ENCODE results near the gene IL16.

Gene IL16

GRCh38 chr15:81280696-81281455 lies 84.2 kb downstream of the IL16 start:
- Histone ChIP-seq H4K20me1 (no peaks in the 10 kb centered on the region), H3K36me3 (peaks cover 0 to 15% (median 0%) of the 10 kb centered on the region in 11 experiments; a peak in 4 of 22 replicates), H3K4me1 (peaks cover 42 to 57% (median 47%) of the 10 kb centered on the region in 10 experiments), H3K4me3 (no peak overlapping the region), H3K9me3 (replicated peaks in 1 of 11) (peaks cover 26 to 35% (median 28%) of the 10 kb centered on the region in 11 experiments), H3K27ac (peak overlapping the region in 2 of 11 experiments; percentile 13; a peak in 2 of 22 replicates), H3K27me3 (no peaks in the 10 kb centered on the region), H3K9ac (no peak overlapping the region), H3K4me2 (peak overlapping the region in 9 of 11 experiments; percentile 1 to 67 (median 43); a peak in 11 of 22 replicates)
- no peak for TF ChIP-seq Cebpa-rat (IDR thresholded peaks at IDR 0.05)

- Histone ChIP-seq H3K9me3 (replicated peaks in 1 of 11) (peaks cover 23 to 35% (median 25%) of the 10 kb centered on the region in 11 experiments), H3K27me3 (no peaks in the 10 kb centered on the region), H3K9ac (no peak overlapping the region), H3K4me3 (no peak overlapping the region), H3K36me3 (peaks cover 0 to 15% (median 0%) of the 10 kb centered on the region in 11 experiments; a peak in 4 of 22 replicates), H3K4me1 (peaks cover 43 to 57% (median 47%) of the 10 kb centered on the region in 10 experiments), H4K20me1 (no peaks in the 10 kb centered on the region), H3K27ac (peak overlapping the region in 2 of 11 experiments; percentile 13; a peak in 3 of 22 replicates), H3K4me2 (peak overlapping the region in 10 of 11 experiments; percentile 13 to 67 (median 32); a peak in 17 of 22 replicates)
- no peak for TF ChIP-seq Cebpa-rat (IDR thresholded peaks at IDR 0.05)
Observed at GRCh38 chr15:81281456-81281735, 84.7 kb downstream of the IL16 start.

GRCh38 chr15:81281766-81282605 lies 85.3 kb downstream of the IL16 start:
- no peaks in the 10 kb centered on the region for H3K27me3 ChIP-seq
- H3K27ac ChIP-seq = peak overlapping the region in 3 of 11 experiments; percentile 10 to 30 (median 26); a peak in 2 of 22 replicates
- peaks cover 49 to 60% (median 52%) of the 10 kb centered on the region in 10 experiments for H3K4me1 ChIP-seq

GRCh38 chr15:81282606-81282895 lies 85.9 kb downstream of the IL16 start:
- Histone ChIP-seq H3K27ac (0 out of 22 replicates have a peak overlapping the region, but pooled peaks of 2 of the 11 experiments have one; percentile 22 to 26), H3K9me3 (replicated peaks in 1 of 11) (peaks cover 11 to 31% (median 13%) of the 10 kb centered on the region in 11 experiments), H3K36me3 (peaks cover 0 to 9% (median 0%) of the 10 kb centered on the region in 11 experiments; a peak in 3 of 22 replicates), H3K4me1 (peaks cover 55 to 66% (median 58%) of the 10 kb centered on the region in 10 experiments), H4K20me1 (no peaks in the 10 kb centered on the region), H3K9ac (no peak overlapping the region), H3K27me3 (no peaks in the 10 kb centered on the region), H3K4me3 (no peak overlapping the region), H3K4me2 (peak overlapping the region in 5 of 11 experiments; percentile 19 to 65 (median 38); a peak in 6 of 22 replicates)
- TF ChIP-seq Cebpa-rat (IDR thresholded peaks at IDR 0.05) = no peak

More at GRCh38 chr15:81281766-81282605, 85.3 kb downstream of the IL16 start:
- TF ChIP-seq Cebpa-rat (IDR thresholded peaks at IDR 0.05) = no peak
- H3K9me3 ChIP-seq (replicated peaks in 1 of 11) = peaks cover 17 to 31% (median 19%) of the 10 kb centered on the region in 11 experiments
- H3K4me2 ChIP-seq = peak overlapping the region; percentile 13 to 67 (median 30); a peak in 20 of 22 replicates
- no peak overlapping the region for H3K4me3 ChIP-seq
- peaks cover 0 to 14% (median 0%) of the 10 kb centered on the region in 11 experiments; a peak in 4 of 22 replicates for H3K36me3 ChIP-seq
- H4K20me1 ChIP-seq = no peaks in the 10 kb centered on the region
- 0 out of 22 replicates have a peak overlapping the region, but pooled peaks of 1 of the 11 experiments have one; percentile 8 for H3K9ac ChIP-seq

GRCh38 chr15:81282911-81283310 lies 86.2 kb downstream of the IL16 start:
- Histone ChIP-seq H3K9ac (no peak overlapping the region), H3K27me3 (no peaks in the 10 kb centered on the region), H3K9me3 (replicated peaks in 1 of 11) (peaks cover 8 to 31% (median 10%) of the 10 kb centered on the region in 11 experiments; a peak in 21 of 22 replicates), H4K20me1 (no peaks in the 10 kb centered on the region), H3K4me2 (peak overlapping the region in 3 of 11 experiments; percentile 38 to 65 (median 47); a peak in 4 of 22 replicates), H3K27ac (peak overlapping the region in 2 of 11 experiments; percentile 22 to 26; a peak in 2 of 22 replicates), H3K4me1 (peaks cover 58 to 70% (median 62%) of the 10 kb centered on the region in 10 experiments), H3K4me3 (no peak overlapping the region), H3K36me3 (0 out of 22 replicates have a peak, but pooled peaks cover 0 to 6% (median 0%) of the 10 kb centered on the region in 11 experiments)
- no peak for TF ChIP-seq Cebpa-rat (IDR thresholded peaks at IDR 0.05)

- H4K20me1 ChIP-seq = no peaks in the 10 kb centered on the region
- peak overlapping the region; percentile 6 to 83 (median 77); a peak in 15 of 22 replicates for H3K27ac ChIP-seq
- peaks cover 0 to 33% (median 2%) of the 10 kb centered on the region in 11 experiments; a peak in 6 of 22 replicates for H3K9me3 ChIP-seq (replicated peaks in 1 of 11)
- peak overlapping the region; percentile 77 to 88 (median 78) for H3K4me2 ChIP-seq
- no peak overlapping the region; a peak in 1 of 20 replicates for H3K4me3 ChIP-seq
- H3K36me3 ChIP-seq = no peaks in the 10 kb centered on the region
- H3K9ac ChIP-seq = 0 out of 22 replicates have a peak overlapping the region, but pooled peaks of 2 of the 11 experiments have one; percentile 7 to 24
- no peaks in the 10 kb centered on the region for H3K27me3 ChIP-seq
- no peak for TF ChIP-seq Cebpa-rat (IDR thresholded peaks at IDR 0.05)
- peaks cover 72 to 83% (median 75%) of the 10 kb centered on the region in 10 experiments for H3K4me1 ChIP-seq
Observed at GRCh38 chr15:81284256-81285031, 87.8 kb downstream of the IL16 start.

GRCh38 chr15:81285461-81285860 lies 88.8 kb downstream of the IL16 start:
- Histone ChIP-seq H3K27ac (peak overlapping the region in 9 of 11 experiments; percentile 54 to 83 (median 80); a peak in 16 of 22 replicates), H3K4me3 (peak overlapping the region in 1 of 10 experiments; percentile 49; a peak in 1 of 20 replicates), H3K27me3 (no peaks in the 10 kb centered on the region), H3K4me2 (peak overlapping the region; percentile 77 to 88 (median 78)), H3K9me3 (replicated peaks in 1 of 11) (peaks cover 0 to 33% (median 0%) of the 10 kb centered on the region in 11 experiments; a peak in 5 of 22 replicates), H3K36me3 (no peaks in the 10 kb centered on the region), H4K20me1 (no peaks in the 10 kb centered on the region), H3K9ac (no peak overlapping the region), H3K4me1 (peaks cover 72 to 87% (median 75%) of the 10 kb centered on the region in 10 experiments)
- no peak for TF ChIP-seq Cebpa-rat (IDR thresholded peaks at IDR 0.05)
